ENCODE results near the gene THSD7A.
A peak's percentile ranks its signal among the peaks of the same experiment; 100 is the strongest.

Gene THSD7A

DNA sequence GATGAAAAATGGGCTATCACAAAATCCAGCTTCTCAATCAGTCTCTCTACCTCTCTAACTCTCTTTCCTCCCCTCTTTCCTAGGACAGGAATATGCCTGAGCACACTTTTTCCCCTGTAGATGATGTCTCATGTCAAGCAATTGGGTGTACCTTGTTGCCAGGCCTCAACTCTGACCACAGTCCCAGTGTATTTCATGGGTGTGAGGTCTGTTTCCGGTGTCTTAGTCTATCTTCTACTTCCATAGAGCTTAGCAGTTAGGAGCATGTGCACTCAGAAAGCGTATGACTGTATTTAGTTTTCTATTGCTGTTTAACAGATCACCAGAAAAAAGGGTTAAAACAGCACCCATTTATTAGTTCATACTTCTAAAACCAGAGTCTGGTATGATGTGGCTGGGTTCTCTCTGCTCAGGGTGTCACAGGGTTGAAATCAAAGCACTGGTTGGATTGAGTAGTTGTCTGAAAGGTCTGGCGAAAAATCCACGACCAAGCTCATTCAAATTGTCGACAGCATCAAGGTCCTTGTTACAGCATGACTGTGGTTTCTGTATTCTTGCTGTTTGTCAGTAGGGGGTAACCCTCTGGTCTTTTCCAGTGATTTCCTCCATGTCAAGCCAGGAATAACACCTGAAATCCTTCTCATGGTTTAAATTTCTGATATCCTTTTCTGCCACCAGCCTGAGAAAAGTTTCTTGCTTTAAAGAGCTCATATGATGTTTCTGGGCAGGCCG lies 130.0 kb downstream of the THSD7A start:
- DNase-seq: no peak

DNA sequence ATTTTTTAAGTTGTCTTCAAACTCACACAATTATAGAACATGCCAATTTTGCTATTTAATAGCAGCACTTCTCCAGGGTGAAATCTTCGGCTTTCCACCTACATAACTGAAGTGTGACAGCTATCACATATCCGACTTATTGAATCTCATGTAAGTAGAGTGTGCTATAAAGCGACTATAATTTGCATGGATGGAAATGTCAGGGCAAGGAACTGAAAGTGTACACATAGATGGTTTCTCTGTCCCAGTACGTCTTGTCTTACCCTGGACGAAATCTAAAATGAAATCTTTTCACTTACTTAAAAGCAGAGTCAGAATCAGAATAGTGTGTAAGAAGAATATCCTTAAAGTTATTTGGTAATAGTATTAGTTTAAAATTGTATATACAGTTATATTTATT lies 132.3 kb downstream of the THSD7A start:
- no peak for DNase-seq

DNA sequence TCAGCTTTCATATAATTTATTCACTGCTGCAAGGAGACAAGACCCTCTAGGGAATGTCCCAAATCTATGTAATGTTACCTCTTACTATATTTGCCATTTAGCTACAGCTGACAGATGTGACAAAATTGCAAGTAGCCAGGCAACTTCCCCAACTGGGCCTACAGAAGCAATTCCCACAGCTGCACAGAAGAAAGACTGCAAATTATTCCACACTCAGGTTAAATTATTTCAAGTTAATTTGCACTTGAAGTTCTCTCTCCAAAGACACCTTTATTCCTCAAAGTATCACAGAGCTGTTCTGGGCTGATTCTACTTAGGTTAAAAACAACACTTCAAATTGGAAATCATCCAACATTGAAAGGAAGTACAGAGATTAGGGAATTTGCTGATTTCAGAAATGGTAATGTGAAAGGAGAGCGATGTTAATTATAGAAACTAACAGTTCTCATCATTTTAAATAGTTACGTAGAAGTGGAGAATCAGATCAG lies 133.6 kb downstream of the THSD7A start:
- no peak for DNase-seq

DNA sequence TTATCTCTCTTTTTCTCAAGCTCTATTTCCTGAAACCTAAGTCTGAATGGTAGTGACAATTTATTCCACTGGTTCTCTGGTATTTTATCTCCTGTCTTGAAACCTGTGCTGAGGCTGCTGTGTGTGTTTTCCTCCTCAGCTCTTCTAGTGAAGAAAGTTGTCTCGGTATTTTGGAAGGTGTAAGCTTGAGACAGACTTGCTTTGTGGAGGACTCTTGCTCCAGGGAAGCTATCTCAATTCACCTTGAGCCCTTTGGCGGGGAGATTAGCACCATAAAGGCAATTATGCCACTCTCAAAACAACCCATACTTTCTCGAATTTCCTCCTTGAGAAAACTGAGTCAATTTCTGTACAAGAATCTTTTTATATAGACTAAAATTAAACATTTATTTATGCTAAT lies 141.6 kb downstream of the THSD7A start:
- DNase-seq: no peak

DNA sequence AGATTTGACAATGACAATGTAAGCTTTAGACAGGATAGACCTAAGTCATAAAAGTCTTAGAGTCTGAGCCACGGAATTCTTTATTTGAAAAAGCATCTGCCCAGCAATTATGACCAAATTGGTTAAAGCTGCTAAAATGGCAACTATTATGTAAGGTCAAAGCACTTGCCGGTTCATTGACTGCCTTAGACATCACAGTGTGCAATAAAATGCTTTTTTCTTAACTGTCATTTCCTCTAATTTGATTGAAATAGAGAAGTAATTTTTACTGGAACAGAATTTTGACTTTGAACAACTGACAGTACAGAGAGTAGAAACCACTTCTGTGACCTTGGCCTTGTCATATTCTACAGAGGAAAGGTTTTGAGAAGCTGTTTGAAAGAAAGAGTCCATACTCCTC lies 142.9 kb downstream of the THSD7A start:
- DNase-seq: no peak

DNA sequence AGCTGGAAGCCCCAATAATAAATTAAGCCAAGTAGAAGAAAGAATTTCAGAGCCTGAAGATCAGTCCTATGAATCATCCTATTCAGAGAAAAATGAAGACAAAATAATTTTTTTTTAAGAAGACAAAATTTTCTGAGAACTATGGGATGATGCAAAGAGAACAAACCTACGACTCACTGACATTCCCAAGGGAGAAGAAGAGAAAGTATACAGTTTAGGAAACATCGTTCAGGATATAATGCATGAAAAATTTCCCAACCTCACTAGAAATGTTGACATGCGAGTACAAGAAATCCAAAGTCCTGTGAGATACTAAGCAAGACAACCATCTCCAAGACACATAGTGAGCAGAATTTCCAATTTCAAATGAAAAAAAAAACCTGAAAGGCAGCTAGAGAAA lies 150.5 kb downstream of the THSD7A start:
- no peak for DNase-seq

DNA sequence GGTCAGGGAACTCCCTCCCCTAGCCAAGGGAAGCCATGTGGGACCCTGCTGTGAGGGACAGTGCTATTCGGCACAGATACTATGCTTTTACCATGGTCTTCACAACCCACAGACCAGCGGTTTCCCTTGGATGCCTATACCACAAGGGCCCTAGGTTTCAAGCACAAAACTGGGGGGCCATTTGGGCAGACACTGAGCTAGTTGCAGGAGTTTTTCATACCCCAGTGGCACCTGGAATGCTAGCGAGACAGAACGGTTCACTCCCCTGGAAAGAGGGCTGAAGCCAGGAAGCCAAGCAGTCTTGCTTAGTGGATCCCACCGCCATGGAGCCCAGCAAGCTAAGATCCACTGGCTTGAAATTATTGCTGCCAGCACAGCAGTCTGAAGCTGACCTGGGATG lies 156.8 kb downstream of the THSD7A start:
- no peak for DNase-seq

DNA sequence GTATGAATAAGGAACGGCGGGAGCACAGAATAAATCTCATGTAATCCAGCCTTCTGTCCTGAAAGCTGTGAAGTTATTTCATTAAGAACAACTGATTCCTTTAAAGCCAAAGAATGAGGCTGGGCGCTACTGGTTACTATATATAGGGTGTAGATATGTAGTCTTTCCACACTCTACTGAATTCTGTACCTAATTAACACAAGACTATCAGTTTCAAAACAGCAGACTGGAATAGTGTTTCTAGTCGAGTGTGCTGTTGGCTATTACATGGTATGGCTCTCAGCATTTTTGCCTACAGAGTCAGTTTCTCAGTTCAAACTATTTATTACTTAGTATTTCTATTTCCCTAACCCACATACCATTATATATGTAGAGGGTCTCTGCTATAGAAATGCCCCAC lies 163.3 kb downstream of the THSD7A start:
- no peak for DNase-seq

DNA sequence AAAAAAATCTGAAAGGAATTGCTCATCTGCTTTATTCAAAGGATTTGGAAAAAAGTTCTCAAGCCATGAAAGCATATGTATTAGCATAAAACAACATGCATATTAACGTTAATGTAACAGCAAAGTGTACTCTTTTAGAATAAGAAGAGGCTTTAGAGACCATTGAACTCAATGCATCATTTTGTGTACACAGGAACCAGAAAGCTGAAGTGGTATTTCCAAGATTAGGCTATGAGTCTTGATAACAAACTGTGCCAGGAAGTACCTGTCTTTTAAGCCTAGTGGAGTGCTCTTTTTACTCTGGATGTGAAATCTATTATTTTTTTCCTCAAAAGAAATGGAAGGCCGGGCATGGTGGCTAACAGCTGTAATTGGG lies 164.2 kb downstream of the THSD7A start:
- no peak for DNase-seq

DNA sequence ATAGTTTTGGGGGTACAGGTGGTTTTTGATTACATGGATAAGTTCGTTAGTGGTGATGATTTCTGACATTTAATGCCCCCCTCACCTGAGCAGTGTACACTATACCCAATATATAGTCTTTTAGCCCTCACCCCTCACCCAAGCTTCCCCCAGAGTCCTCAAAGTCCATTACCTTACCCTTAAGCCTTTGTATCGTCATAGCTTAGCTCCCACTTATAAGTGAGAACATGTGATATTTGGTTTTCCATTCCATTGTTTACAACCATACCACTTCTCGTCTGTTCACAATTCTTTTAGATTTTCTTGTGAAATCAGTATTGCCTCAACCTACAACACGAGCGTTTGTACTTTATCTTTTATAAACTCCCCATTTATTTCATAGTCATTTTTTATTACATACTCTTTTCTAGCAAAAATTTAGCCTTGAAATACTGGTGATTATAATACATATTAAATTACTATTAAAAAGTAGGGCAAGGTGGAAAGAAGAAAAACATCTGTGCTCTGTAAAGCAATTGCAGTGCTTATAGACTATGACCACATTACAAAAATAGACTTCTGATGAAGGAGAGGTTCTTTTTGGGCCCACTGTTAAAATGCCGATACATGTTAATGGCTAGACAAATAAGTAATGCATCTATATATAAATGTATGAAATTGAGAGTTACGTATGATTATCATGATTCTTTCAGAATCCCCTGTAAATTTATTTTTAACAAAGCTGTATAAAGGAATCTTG lies 164.8 kb downstream of the THSD7A start:
- no peak for DNase-seq

DNA sequence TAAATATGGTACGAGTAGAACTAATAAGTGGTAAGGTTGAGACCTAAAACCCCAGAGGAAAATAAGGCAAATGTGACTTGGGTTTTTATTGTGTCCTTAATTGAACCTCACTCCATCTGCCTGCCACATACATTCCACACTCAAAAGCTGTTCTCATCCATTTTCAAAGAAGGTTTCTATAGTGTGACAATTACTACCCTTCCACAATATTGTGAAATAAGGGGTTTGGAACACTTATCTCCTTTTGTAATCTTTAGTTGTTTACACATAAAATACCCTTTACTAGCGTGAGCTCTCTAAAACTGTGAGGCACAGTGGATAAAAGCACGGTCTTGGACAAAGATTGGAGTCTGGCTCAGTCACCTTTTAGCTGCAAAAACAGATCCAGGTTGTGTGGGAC lies 166.6 kb downstream of the THSD7A start:
- DNase-seq: no peak

DNA sequence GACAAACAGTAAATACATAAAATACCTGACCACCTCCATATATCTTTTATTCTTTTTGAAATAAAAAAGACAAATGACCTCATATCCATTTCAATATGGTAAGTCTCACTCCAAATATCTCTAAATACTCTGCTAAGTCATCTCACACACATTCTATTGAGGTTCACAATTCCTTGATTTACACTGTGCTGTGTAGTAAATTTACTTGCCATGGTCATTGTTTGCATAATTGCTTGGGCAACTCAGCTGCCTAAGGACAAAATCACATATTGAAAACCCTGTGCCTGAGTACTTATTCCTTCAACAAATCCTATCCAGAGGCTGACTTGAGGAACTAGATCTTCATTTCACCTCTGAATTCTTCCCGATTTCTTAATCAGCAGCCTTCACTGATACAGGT lies 176.4 kb downstream of the THSD7A start:
- DNase-seq: no peak

DNA sequence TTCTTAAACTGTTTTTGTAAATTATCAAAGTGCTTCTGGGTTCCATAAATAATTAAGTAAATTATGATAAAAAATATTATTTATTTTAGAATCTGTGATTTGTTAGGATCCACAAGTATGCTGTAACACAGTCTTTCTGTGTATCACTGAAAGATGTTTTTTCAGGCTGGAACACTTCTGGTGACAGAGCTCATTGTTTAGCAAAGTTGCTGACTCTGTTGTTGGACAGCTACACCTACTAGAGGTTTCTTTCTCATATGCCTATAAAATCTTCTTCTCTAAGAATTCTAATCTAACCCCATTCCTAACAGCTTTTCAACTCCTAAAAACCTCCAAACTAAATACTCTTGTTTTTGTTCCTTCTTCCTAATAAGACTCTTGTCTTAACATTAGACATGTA lies 176.8 kb downstream of the THSD7A start:
- DNase-seq: no peak

DNA sequence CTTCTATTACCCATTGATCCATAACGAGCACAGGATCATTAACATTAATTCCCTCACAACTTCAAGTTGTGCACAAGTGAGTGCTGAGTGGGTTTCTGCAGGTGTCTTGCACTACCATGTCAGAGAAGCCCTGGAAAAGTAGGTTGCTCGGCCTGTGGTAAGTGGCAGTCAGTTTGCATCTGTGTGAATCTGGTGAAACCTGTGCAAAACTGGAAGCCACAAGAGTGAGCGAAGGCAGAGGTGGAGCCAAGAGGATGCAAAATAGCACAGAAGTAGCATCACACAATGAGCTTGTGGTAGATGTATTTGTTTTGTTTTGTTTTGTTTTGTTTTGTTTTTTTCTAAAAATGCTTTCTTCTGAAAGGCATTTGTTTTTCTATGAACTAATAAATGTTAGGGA lies 181.5 kb downstream of the THSD7A start:
- DNase-seq: no peak

DNA sequence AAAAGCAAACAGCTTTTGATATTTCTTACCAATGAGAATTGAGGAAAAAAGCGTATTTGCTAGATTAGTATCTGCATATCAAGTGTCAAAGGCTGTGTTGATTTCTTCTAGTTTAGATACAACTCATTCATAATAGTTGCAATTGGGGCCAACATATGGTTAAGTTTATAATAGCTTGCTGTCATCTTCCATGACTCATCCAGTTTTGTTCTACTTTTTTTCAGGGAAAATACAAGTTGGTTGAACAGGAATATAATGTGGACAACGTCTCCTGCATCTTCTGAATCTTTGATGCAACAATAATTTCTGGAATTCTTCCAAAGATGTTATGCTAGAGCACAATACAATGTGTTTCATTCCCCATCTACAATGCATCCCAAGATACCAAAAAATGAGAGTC lies 182.0 kb downstream of the THSD7A start:
- DNase-seq: no peak

DNA sequence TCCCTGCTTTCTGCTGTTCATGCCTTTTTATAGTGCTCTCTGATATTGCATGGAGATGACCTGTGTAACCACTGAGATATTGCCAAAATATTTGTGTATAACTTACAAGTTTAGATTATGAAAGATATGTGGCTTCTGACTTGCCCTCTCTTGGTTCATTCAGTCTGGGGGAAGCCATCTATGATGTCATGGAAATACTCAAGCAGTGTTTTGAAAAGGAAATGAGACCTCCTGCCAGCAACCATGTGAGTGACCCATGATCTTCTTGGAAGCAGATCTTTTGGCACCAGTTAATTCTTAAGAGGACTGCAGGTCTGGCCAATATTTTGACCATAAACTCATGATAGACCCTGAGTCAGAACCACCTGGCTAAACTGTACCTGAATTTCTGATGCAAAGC lies 183.0 kb downstream of the THSD7A start:
- no peak for DNase-seq

DNA sequence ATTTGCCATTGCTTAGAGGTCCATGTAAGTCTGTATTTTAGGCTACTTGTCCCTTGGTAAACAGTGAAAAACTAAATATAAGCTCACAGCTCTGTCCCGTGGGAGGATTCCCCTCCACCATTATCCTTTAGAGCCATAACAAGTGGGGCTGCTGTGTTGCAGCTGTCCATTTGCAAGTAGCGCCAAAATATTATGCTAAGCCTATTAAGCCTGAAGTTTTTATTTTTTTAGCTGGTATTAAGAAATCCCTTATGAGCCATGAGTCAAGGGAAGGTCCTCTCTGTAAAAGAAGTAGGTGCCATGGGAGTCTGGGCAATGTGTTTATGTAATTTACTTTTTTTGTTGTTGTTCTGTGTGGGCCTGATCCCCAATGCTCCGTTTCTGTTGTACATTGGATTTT lies 183.9 kb downstream of the THSD7A start:
- DNase-seq: no peak

DNA sequence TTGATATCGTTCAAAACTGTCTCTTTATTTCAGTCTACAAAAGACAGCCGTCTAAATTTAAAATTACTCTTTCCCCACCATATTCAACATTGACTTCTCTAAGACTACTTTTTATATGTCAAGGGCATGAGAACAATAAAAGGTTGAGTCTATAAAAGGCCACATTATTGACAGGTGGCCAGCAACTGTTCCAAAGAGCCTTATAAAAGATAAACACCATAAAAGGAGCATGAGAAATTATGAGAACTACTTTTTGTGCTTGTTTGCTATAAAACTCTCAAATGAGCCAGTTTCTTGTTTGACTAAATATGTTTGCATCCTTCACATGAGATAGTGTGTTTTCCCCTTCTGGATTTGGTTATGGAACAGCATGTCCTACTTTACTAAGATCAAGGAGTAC lies 189.2 kb downstream of the THSD7A start:
- DNase-seq: no peak

DNA sequence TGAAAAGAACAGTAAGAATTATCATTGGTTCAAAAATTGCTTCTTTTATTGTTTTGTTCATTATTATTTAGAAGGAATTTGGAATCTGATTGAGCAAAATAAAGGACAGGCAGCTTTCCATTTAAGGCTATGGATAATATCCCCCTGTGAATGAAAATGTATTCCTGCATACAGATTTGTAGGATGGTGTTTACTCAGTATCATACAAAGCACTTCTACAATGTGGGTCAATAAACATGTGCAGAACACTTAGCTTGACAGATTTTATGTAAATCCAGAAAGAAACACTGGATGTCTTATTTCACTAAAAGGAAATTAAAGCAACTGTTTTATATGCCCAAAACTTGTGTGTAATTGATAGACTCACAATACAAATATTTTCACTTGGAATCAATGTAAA lies 189.7 kb downstream of the THSD7A start:
- DNase-seq: no peak

DNA sequence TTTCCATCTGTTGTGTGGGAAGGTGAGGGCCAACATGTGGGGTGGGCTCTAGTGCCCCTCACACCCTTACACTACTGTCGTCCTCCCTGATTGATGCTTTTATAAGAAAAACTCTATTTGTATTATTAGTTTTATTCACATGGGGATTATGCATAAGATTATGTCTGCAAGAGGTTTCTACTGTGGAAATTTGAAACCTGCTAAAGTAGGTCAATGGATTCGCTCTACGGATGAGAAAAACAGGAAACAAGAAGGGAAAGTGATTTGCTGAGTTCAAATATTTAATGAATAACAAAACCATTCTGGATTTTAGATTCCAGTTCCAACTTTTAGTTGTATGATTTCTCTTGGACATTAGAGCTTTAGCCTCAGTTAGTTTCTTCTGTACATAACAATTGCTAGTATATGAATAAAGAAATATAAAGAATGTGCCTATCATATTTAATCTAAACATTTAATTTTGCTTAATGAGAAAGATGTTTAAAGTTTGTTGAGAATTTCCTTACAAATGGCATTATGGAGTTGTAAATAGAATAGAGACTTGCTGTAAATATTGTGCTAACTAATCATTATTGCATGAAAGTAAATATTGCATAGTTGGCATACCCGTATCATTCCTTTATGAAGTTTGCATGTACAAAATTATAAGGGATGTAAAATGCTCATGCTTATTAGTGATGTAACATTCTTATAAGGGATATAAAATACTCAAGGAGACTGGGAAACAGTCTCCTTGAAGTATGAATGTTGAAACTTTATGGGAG lies 193.8 kb downstream of the THSD7A start:
- no peak for DNase-seq

DNA sequence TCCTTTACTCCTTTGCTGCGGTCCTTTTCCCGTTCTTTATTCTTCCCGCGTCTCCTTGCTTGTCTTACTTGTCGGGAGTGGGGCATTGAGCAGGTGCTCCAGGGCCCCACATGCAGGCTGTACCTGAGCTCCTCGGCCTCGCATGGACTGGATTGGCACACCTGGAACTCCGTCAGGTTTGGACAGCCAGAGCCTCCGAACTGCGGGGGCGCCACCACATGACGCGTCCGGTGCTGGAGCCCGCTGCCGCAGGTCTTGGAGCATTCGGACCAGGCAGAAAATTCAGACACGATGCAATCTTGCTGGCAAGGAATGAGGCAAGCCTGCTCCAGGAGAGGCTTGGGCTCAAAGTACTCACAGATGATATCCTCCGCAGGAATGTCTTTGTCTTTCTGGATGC lies 195.7 kb downstream of the THSD7A start:
- no peak for DNase-seq

DNA sequence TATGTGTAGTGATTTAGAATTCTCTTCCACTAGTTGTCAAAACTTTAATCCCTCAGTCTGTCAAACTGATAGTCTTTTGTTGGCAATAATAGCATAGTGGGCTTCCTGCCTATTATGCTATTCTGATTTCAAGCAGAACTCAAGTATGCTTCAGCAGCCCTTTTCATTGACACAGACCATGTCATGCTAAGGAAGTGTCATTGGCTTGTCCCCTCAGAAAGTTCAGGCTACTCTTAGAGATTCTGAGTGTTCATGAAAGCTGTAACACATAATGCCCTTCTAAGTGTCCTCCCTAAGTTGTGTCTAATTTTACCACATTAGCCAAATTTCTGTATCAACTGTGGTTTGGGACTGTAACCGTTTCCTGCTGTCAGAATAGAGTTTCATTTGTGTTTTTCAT lies 198.7 kb downstream of the THSD7A start:
- no peak for DNase-seq

DNA sequence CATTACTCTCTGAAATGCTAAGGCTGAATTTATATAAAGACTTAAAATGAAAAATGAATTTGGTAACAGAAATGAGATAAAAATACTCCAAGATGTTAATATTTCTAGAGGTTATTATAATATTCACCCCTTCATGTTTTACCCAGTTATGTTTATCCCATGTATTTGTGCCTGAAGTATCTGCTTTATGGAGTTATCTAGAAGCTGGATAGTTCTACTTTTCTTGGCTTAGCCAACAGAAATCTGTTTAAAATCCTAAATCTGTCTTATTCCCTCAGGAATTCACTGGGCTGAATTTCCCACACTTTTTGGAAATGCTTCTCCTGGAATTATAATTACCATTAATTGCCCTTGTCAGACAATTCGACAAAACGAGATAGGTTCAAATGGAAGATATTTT lies 201.6 kb downstream of the THSD7A start:
- no peak for DNase-seq

DNA sequence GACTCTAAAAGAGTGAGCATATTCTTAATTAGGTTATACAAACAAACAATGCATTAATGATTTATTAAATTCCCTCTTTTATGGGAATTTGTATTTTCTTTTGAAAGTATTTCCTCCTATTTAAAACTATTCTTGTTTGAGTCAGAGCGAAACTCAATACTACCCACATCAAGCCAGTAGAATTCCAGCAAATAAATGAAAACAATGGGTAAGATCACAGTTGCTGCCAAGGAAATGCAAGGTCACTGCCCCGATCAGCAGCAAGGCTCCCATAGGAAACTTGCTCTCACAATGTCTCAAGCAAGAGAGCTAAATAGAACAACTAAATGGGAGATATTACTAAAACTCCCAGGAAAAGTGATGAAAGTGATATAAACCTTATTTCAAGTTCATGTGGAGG lies 206.3 kb downstream of the THSD7A start:
- peak; percentile 55 for DNase-seq

Measured in kidney glomerular epithelial cell (primary cell).